ENCODE measurements around the gene PLD5. TPM values are rescaled to one million over a fixed set of nuclear protein-coding genes. Genes with fewer than 3 reads are reported as not detected.

The PLD5 gene
- total and polyA plus RNA-seq, 2 donors (not counting 3 experiments of a cell fraction or from before 2014, with no cell fraction given): not detected

DNA sequence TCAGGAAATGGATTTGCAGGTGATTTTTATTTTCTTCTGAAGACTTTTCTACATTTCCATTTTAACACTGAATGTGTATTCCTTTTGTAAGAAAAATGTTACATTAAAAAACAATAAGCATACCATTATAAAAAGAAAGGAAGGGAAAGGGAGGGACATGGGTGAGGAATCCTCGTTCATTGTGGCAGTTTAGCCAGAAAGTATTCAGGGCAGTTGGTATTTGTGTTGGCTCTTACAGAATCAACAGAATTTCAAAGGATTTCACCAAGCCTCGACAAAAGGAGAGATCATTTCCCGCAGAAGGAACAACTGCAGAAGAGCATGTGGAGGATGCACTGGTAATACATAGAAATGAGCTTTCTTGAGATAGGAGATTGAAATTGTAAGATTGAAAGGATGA, 35.0 kb downstream of the PLD5 start:
- no peak overlapping the region for H3K9ac ChIP-seq (replicated peaks; ENCODE audit: extremely low read depth, insufficient read depth, low read length)
- no peak overlapping the region for H2AFZ ChIP-seq (ENCODE audit: low read depth, low read length)
- no peak overlapping the region for H3K4me2 ChIP-seq (ENCODE audit: insufficient read depth, low read length)
- no TSS peak for BruUV-seq (replicated peaks)
- H3K9me3 ChIP-seq (replicated peaks; ENCODE audit: control insufficient read depth, insufficient read depth, low read length): no peaks in the 10 kb centered on the region
- ChIA-PET POLR2A (no interaction called here), CTCF (no interaction called here)
- intact Hi-C loops (cut with micrococcal nuclease) (no loop called here), dilution Hi-C loops (cut with MboI; ENCODE audit: extremely low pct_ligation_motif_present, low sequenced_read_pairs) (no loop called here)
- no peaks in the 10 kb centered on the region for H3K79me2 ChIP-seq (ENCODE audit: control insufficient read depth, insufficient read depth, low read length)
- TF ChIP-seq FOS (IDR thresholded peaks at IDR 0.05; ENCODE audit: borderline replicate concordance, insufficient read depth, low read length): no peak
- TF ChIP-seq JUN (IDR thresholded peaks at IDR 0.05; ENCODE audit: borderline replicate concordance, insufficient read depth, insufficient read length, low read depth): no peak
- TF ChIP-seq, protein P1, sequence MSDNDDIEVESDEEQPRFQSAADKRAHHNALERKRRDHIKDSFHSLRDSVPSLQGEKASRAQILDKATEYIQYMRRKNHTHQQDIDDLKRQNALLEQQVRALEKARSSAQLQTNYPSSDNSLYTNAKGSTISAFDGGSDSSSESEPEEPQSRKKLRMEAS (IDR thresholded peaks at IDR 0.05; ENCODE audit: insufficient read depth, insufficient read length): no peak
- TF ChIP-seq, protein P2, sequence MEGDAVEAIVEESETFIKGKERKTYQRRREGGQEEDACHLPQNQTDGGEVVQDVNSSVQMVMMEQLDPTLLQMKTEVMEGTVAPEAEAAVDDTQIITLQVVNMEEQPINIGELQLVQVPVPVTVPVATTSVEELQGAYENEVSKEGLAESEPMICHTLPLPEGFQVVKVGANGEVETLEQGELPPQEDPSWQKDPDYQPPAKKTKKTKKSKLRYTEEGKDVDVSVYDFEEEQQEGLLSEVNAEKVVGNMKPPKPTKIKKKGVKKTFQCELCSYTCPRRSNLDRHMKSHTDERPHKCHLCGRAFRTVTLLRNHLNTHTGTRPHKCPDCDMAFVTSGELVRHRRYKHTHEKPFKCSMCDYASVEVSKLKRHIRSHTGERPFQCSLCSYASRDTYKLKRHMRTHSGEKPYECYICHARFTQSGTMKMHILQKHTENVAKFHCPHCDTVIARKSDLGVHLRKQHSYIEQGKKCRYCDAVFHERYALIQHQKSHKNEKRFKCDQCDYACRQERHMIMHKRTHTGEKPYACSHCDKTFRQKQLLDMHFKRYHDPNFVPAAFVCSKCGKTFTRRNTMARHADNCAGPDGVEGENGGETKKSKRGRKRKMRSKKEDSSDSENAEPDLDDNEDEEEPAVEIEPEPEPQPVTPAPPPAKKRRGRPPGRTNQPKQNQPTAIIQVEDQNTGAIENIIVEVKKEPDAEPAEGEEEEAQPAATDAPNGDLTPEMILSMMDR (IDR thresholded peaks at IDR 0.05; ENCODE audit: extremely low read depth in 1 of 2, insufficient read depth in 1 of 2, low read depth in 1 of 2, low read length in 2 of 2): no peak
- TF ChIP-seq POLR2A (IDR thresholded peaks at IDR 0.05; ENCODE audit: low read depth, low read length): no peak
- no peak for TF ChIP-seq GATA2 (IDR thresholded peaks at IDR 0.05; ENCODE audit: insufficient read depth, insufficient read length, low read depth, low read length)
- TF ChIP-seq MYC (IDR thresholded peaks at IDR 0.05; ENCODE audit: low read depth, low read length): no peak
- TF ChIP-seq EZH2 (IDR thresholded peaks at IDR 0.05; ENCODE audit: borderline replicate concordance, low read depth, low read length, severe bottlenecking): no peak
- TF ChIP-seq POLR2AphosphoS5 (IDR thresholded peaks at IDR 0.05; ENCODE audit: insufficient read depth, low read depth, low read length): no peak
- H3K4me1 ChIP-seq (ENCODE audit: control insufficient read depth, extremely low read depth, insufficient read depth, low read length): no peaks in the 10 kb centered on the region
- no peaks in the 10 kb centered on the region for H3K9me1 ChIP-seq (replicated peaks; ENCODE audit: control insufficient read depth, extremely low read depth, insufficient read depth, low read length)
- DNase-seq (ENCODE audit: low read depth, low spot score) (no peak), FAIRE-seq (no peak)
- no peaks in the 10 kb centered on the region for H3K36me3 ChIP-seq (ENCODE audit: control insufficient read depth in 2 of 2, extremely low read depth in 1 of 2, insufficient read depth in 2 of 2, low read length in 2 of 2)
- H3K27me3 ChIP-seq (ENCODE audit: control insufficient read depth in 2 of 2, insufficient read depth in 2 of 2, low read length in 2 of 2): no peaks in the 10 kb centered on the region
- no peaks in the 10 kb centered on the region for H4K20me1 ChIP-seq (replicated peaks; ENCODE audit: control insufficient read depth, extremely low read depth, insufficient read depth, low read length)
- no peak overlapping the region for H3K27ac ChIP-seq (ENCODE audit: insufficient read depth, low read depth, low read length)
- H3K4me3 ChIP-seq (replicated peaks in 1 of 3; ENCODE audit: insufficient read depth in 1 of 3, low read depth in 1 of 3, low read length in 3 of 3): no peak overlapping the region

Measured in endothelial cell of umbilical vein (primary cell).